ENCODE data around the gene ANXA2R.

GRCh38 chr5:43000111-43000840 lies 39.8 kb downstream of the ANXA2R start:
- TF ChIP-seq, protein P1, sequence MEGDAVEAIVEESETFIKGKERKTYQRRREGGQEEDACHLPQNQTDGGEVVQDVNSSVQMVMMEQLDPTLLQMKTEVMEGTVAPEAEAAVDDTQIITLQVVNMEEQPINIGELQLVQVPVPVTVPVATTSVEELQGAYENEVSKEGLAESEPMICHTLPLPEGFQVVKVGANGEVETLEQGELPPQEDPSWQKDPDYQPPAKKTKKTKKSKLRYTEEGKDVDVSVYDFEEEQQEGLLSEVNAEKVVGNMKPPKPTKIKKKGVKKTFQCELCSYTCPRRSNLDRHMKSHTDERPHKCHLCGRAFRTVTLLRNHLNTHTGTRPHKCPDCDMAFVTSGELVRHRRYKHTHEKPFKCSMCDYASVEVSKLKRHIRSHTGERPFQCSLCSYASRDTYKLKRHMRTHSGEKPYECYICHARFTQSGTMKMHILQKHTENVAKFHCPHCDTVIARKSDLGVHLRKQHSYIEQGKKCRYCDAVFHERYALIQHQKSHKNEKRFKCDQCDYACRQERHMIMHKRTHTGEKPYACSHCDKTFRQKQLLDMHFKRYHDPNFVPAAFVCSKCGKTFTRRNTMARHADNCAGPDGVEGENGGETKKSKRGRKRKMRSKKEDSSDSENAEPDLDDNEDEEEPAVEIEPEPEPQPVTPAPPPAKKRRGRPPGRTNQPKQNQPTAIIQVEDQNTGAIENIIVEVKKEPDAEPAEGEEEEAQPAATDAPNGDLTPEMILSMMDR (IDR thresholded peaks at IDR 0.05): no peak
- TF ChIP-seq POLR2A (IDR thresholded peaks at IDR 0.05): no peak
